H9 (cell line): ENCODE results near the gene MYL11. TPM values are rescaled to one million over a fixed set of nuclear protein-coding genes. Genes with fewer than 3 reads are reported as not detected.

ENCODE experiments used
- DNase-seq: peaks from one replicate; pipeline ENCODE4 v3.0.0-alpha.2; 2017
- H2AFZ ChIP-seq: one replicate; pipeline ENCODE4 v1.6.1; 2013; ENCODE audit warnings: mild to moderate bottlenecking, low read length, control low read depth, moderate library complexity
- H2AK5ac ChIP-seq: 2 replicates; pipeline ENCODE4 v1.6.1; 2013; ENCODE audit warnings: low read length, control low read depth, mixed read lengths; ENCODE audit not compliant: insufficient read length
- H2BK120ac ChIP-seq: one replicate; pipeline ENCODE4 v1.6.1; 2013; ENCODE audit warnings: low read depth, mild to moderate bottlenecking, low read length, control low read depth, inconsistent platforms; ENCODE audit not compliant: poor library complexity, severe bottlenecking
- H2BK12ac ChIP-seq: 2 replicates; pipeline ENCODE4 v1.6.1; 2013; ENCODE audit warnings: low read length, control low read depth, mixed read lengths, low read depth; ENCODE audit not compliant: insufficient read length
- H2BK15ac ChIP-seq: 2 replicates; pipeline ENCODE4 v1.6.1; 2013; ENCODE audit warnings: low read depth, low read length, control low read depth
- H2BK20ac ChIP-seq: one replicate; pipeline ENCODE4 v1.6.1; 2013; ENCODE audit warnings: low read depth, mild to moderate bottlenecking, low read length, control low read depth, inconsistent platforms; ENCODE audit not compliant: poor library complexity, severe bottlenecking
- H2BK5ac ChIP-seq: 2 replicates; pipeline ENCODE4 v1.6.1; 2013; ENCODE audit warnings: low read length, control low read depth, mixed read lengths; ENCODE audit not compliant: insufficient read length
- H3K14ac ChIP-seq: 2 replicates; pipeline ENCODE4 v1.6.1; 2013; ENCODE audit warnings: low read length, control low read depth; ENCODE audit not compliant: insufficient read depth
- H3K18ac ChIP-seq: 2 replicates; pipeline ENCODE4 v1.6.1; 2013; ENCODE audit warnings: low read depth, mild to moderate bottlenecking, mixed read lengths, low read length, control low read depth; ENCODE audit not compliant: insufficient read length
- H3K23ac ChIP-seq: 2 replicates; pipeline ENCODE4 v1.6.1; 2013; ENCODE audit warnings: low read length, control low read depth, mixed read lengths, low read depth; ENCODE audit not compliant: insufficient read length
- H3K23me2 ChIP-seq: 2 replicates; pipeline ENCODE4 v1.6.1; 2013; ENCODE audit warnings: low read depth, mild to moderate bottlenecking, mixed read lengths, low read length, control low read depth; ENCODE audit not compliant: insufficient read length, poor library complexity, severe bottlenecking
- H3K27ac ChIP-seq: 2 replicates; pipeline ENCODE4 v1.5.1; 2013; ENCODE audit warnings: low read length, control low read depth, mixed read lengths, low read depth; ENCODE audit not compliant: insufficient read length
- H3K27me3 ChIP-seq: 2 replicates; pipeline ENCODE4 v1.6.1; 2013; ENCODE audit warnings: low read length, control low read depth, inconsistent platforms; ENCODE audit not compliant: insufficient read depth
- H3K4ac ChIP-seq: 2 replicates; pipeline ENCODE4 v1.6.1; 2013; ENCODE audit warnings: low read depth, mild to moderate bottlenecking, control low read depth, inconsistent platforms, low read length, moderate library complexity
- H3K4me1 ChIP-seq: 2 replicates; pipeline ENCODE4 v1.6.1; 2013; ENCODE audit warnings: low read length, control low read depth, inconsistent platforms; ENCODE audit not compliant: insufficient read depth
- H3K4me2 ChIP-seq: 2 replicates; pipeline ENCODE4 v1.6.1; 2013; ENCODE audit warnings: low read length, control low read depth, mixed read lengths; ENCODE audit not compliant: insufficient read length, insufficient read depth
- H3K56ac ChIP-seq: 2 replicates; pipeline ENCODE4 v1.6.1; 2013; ENCODE audit warnings: low read depth, mild to moderate bottlenecking, mixed read lengths, low read length, control low read depth; ENCODE audit not compliant: insufficient read length
- H3K79me1 ChIP-seq: 2 replicates; pipeline ENCODE4 v1.6.1; 2013; ENCODE audit warnings: low read depth, mild to moderate bottlenecking, moderate library complexity, low read length, control low read depth, inconsistent platforms; ENCODE audit not compliant: insufficient read depth, poor library complexity, severe bottlenecking
- H3K79me2 ChIP-seq: 2 replicates; pipeline ENCODE4 v1.6.1; 2013; ENCODE audit warnings: low read length, control low read depth, inconsistent platforms; ENCODE audit not compliant: insufficient read depth
- H3K9ac ChIP-seq: 2 replicates; pipeline ENCODE4 v1.6.1; 2013; ENCODE audit warnings: low read length, control low read depth, mixed read lengths; ENCODE audit not compliant: insufficient read length; ENCODE audit errors: extremely low read depth
- H3K9me3 ChIP-seq: one replicate; pipeline ENCODE4 v1.6.1; 2013; ENCODE audit warnings: low read depth, low read length, inconsistent platforms; ENCODE audit not compliant: control insufficient read depth
- H3T11ph ChIP-seq: one replicate; pipeline ENCODE4 v1.6.1; 2013; ENCODE audit warnings: mild to moderate bottlenecking, low read length, control low read depth, inconsistent platforms
- H4K20me1 ChIP-seq: one replicate; pipeline ENCODE4 v1.6.1; 2013; ENCODE audit not compliant: control insufficient read depth, insufficient read length, insufficient read depth
- H4K5ac ChIP-seq: 2 replicates; pipeline ENCODE4 v1.6.1; 2013; ENCODE audit warnings: low read depth, mild to moderate bottlenecking, mixed read lengths, low read length, control low read depth; ENCODE audit not compliant: insufficient read length
- H4K8ac ChIP-seq: replicated peaks from 2 replicates; pipeline ENCODE4 v1.6.1; 2013; ENCODE audit warnings: low read length, control low read depth, mixed read lengths, low read depth; ENCODE audit not compliant: insufficient read length
- H4K91ac ChIP-seq: 2 replicates; pipeline ENCODE4 v1.6.1; 2013; ENCODE audit warnings: low read depth, mild to moderate bottlenecking, moderate library complexity, mixed read lengths, low read length, control low read depth; ENCODE audit not compliant: insufficient read length
- H3K27ac Mint-ChIP-seq, 3 experiments: 2 replicates in 2 of 3; 3 replicates in 1 of 3; pipeline ENCODE4 v1.8.0; 2020 to 2021; ENCODE audit warnings: mixed read lengths in 3 of 3, mild to moderate bottlenecking in 1 of 3, moderate library complexity in 1 of 3
- H3K27me3 Mint-ChIP-seq: 2 replicates; pipeline ENCODE4 v1.8.0; 2021; ENCODE audit warnings: low read depth, mild to moderate bottlenecking, moderate library complexity, mixed read lengths
- H3K36me3 Mint-ChIP-seq, 3 experiments: 2 replicates in 2 of 3; 3 replicates in 1 of 3; pipeline ENCODE4 v1.8.0; 2020 to 2021; ENCODE audit warnings: low read depth in 3 of 3, mixed read lengths in 3 of 3; ENCODE audit not compliant: insufficient read depth in 1 of 3
- H3K4me1 Mint-ChIP-seq, 2 experiments: 2 replicates each; pipeline ENCODE4 v1.8.0; 2020; ENCODE audit warnings: mixed read lengths in 2 of 2
- H3K4me3 Mint-ChIP-seq, 2 experiments: 2 replicates in 1 of 2; 3 replicates in 1 of 2; pipeline ENCODE4 v1.8.0; 2020 to 2021; ENCODE audit warnings: mild to moderate bottlenecking in 2 of 2, mixed read lengths in 2 of 2, moderate library complexity in 1 of 2
- H3K9me3 Mint-ChIP-seq, 2 experiments: 2 replicates in 1 of 2; 3 replicates in 1 of 2; pipeline ENCODE4 v1.8.0; 2020; ENCODE audit warnings: mild to moderate bottlenecking in 2 of 2, mixed read lengths in 2 of 2, moderate library complexity in 1 of 2
- WGBS: extraction: QIAGEN DNeasy Blood & Tissue Kit; methylation state at CpG from one replicate; pipeline ENCODE4 v1.1.7; 2013; ENCODE audit warnings: missing lambda C conversion rate, low lambda C conversion rate, mixed read lengths; ENCODE audit not compliant: insufficient read length; ENCODE audit errors: extremely low coverage; 5-methylcytosine and 5-hydroxymethylcytosine counted together
- total RNA-seq: library from RNA; stranded (reverse); gene quantifications from 2 replicates; pipeline ENCODE4 v1.2.1, GENCODE V29; 2021
- TF ChIP-seq, protein P1 (sequence below): fragments of 200-600 bp; sonication (generic); conservative IDR thresholded peaks from 3 replicates; pipeline ENCODE4 v1.8.0; 2021; ENCODE audit warnings: antibody characterized with exemption, mild to moderate bottlenecking

The MYL11 gene
- total RNA-seq, 1 experiment from 2014 or later = 0.70 TPM

DNA sequence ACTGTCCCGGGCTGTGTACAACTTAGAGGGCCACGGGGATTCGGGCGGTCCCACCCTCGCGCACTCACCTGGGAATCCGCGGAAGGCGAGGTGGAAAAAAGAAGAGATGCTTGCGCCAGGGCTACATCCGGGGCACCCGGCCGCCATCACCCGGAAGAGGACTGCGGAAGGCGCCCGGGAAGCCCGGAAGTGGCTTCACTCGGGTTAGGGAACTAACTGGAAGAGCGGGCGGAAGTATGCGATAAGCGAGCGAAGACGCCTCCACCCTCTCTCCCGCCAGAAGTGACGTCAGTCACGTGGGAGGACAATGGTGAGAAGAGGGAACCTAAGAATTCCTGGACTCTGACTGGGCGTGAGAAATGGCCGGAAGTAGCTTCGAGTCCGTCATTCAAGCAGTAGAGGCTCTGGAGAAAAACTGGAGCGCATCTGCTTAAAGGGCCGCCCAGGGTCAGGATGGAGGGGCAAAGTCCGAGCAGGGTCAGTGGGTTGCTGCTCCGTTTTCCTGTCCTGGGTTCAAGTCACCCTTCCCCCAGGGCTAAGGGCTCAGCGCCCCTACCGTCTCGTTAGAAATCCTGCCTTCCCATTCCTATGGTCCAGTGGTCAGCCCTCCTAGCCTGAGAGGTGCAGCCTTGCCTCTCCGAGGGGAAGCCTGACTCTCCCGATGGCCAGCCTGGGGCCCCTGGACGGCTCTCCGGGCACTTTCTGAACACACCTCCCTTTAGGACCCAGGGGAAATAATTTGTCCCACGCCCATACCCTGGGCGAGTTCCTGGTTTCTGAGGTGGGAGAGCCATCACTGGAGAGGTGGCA lies 19.3 kb upstream of the MYL11 start, which contains the start of gene CD2BP2:
CD2BP2 (minus strand) TSS at position 165 of the 810 bp plus-strand sequence. CDS start 627 bp downstream, outside the sequence.
- Histone ChIP-seq H3K56ac (peak within 1 kb of the TSS; percentile 95), H3T11ph (peak within 1 kb of the TSS; percentile 30), H2BK120ac (peak within 1 kb of the TSS; percentile 90), H3K18ac (peak within 1 kb of the TSS; percentile 99), H3K23ac (no peak within 1 kb of the TSS), H3K27me3 (no peaks in the 10 kb centered on the region), H2BK20ac (no peak within 1 kb of the TSS), H3K4me1 (no peaks in the 10 kb centered on the region), H2BK12ac (peak within 1 kb of the TSS; percentile 19), H3K9ac (peak within 1 kb of the TSS; percentile 97), H4K91ac (peak within 1 kb of the TSS; percentile 64), H3K79me2 (peaks cover 3% of the 10 kb centered on the region; the same call in 1 of the 2 replicates), H4K5ac (peak within 1 kb of the TSS; percentile 94), H3K27ac (peak within 1 kb of the TSS; percentile 97), H3K9me3 (no peaks in the 10 kb centered on the region), H3K23me2 (peaks cover 13% of the 10 kb centered on the region), H2AFZ (peak within 1 kb of the TSS; percentile 66), H4K8ac (peak within 1 kb of the TSS; percentile 82), H4K20me1 (no peaks in the 10 kb centered on the region), H2BK5ac (peak within 1 kb of the TSS; percentile 96), H3K14ac (peak within 1 kb of the TSS; percentile 98), H2AK5ac (peak within 1 kb of the TSS; percentile 24), H3K4ac (peak within 1 kb of the TSS; percentile 84; the same call in 1 of the 2 replicates), H3K79me1 (peaks cover 8% of the 10 kb centered on the region), H3K4me2 (peak within 1 kb of the TSS; percentile 96), H2BK15ac (no peak within 1 kb of the TSS; the same call in 1 of the 2 replicates)
- Mint-ChIP-seq H3K9me3 (0 out of 5 replicates have a peak, but pooled peaks cover 0 to under 1% of the 10 kb centered on the region in 2 experiments), H3K4me1 (peaks cover 20 to 35% of the 10 kb centered on the region in 2 experiments), H3K27ac (peak within 1 kb of the TSS; percentile 99), H3K27me3 (no peaks in the 10 kb centered on the region; the same call in 1 of the 2 replicates), H3K36me3 (peaks cover 25 to 68% (median 63%) of the 10 kb centered on the region in 3 experiments), H3K4me3 (peak within 1 kb of the TSS; percentile 95 to 98)
- no CpG with 5 or more reads among the region's 45 CpGs for WGBS
- TF ChIP-seq, protein P1, sequence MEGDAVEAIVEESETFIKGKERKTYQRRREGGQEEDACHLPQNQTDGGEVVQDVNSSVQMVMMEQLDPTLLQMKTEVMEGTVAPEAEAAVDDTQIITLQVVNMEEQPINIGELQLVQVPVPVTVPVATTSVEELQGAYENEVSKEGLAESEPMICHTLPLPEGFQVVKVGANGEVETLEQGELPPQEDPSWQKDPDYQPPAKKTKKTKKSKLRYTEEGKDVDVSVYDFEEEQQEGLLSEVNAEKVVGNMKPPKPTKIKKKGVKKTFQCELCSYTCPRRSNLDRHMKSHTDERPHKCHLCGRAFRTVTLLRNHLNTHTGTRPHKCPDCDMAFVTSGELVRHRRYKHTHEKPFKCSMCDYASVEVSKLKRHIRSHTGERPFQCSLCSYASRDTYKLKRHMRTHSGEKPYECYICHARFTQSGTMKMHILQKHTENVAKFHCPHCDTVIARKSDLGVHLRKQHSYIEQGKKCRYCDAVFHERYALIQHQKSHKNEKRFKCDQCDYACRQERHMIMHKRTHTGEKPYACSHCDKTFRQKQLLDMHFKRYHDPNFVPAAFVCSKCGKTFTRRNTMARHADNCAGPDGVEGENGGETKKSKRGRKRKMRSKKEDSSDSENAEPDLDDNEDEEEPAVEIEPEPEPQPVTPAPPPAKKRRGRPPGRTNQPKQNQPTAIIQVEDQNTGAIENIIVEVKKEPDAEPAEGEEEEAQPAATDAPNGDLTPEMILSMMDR = peak; percentile 21; the same call in 1 of the 3 replicates
- DNase-seq = peak; percentile 98
